ENCODE data around the gene PIEZO2. TPM values are rescaled to one million over a fixed set of nuclear protein-coding genes. Genes with fewer than 3 reads are reported as not detected.

PIEZO2 gene
- total and polyA plus RNA-seq, 2 donors (not counting 1 experiment from before 2014, with no cell fraction given): not detected

GRCh38 chr18:10860382-10860781 lies 289.0 kb downstream of the PIEZO2 start:
- intact Hi-C loops (cut with micrococcal nuclease): no loop called here
- H3K27ac Mint-ChIP-seq: no peak overlapping the region

GRCh38 chr18:10858477-10858876 lies 290.9 kb downstream of the PIEZO2 start:
- H3K4me2 ChIP-seq (replicated peaks; ENCODE audit: low read depth, low read length, poor library complexity, severe bottlenecking): no peak overlapping the region
- ChIA-PET CTCF (no interaction called here), POLR2A (no interaction called here)
- intact Hi-C loops (cut with micrococcal nuclease): no loop called here
- no peak for TF ChIP-seq CTCF (IDR thresholded peaks at IDR 0.05)
- no peak for TF ChIP-seq EZH2 (IDR thresholded peaks at IDR 0.05; ENCODE audit: borderline replicate concordance, insufficient read depth, low read depth, low read length, poor library complexity, severe bottlenecking)
- no peak overlapping the region for H3K4me3 Mint-ChIP-seq
- H3K4me3 ChIP-seq (ENCODE audit: control extremely low read depth in 1 of 5, extremely low read depth in 1 of 5, insufficient read depth in 1 of 5, low read depth in 2 of 5, low read length in 4 of 5): no peak overlapping the region
- H3K9ac ChIP-seq (ENCODE audit: low read length): no peak overlapping the region
- H4K20me1 ChIP-seq (ENCODE audit: control insufficient read depth, insufficient read depth, low read length, poor library complexity, severe bottlenecking): no peaks in the 10 kb centered on the region
- DNase-seq (no peak), ATAC-seq (ENCODE audit: low read depth) (no peak)
- no peak overlapping the region for H2AFZ ChIP-seq (ENCODE audit: insufficient read depth, low read depth, low read length, poor library complexity, severe bottlenecking)
- H3K36me3 ChIP-seq (replicated peaks in 1 of 2; ENCODE audit: control extremely low read depth in 1 of 2, control insufficient read depth in 1 of 2, extremely low read depth in 1 of 2, insufficient read depth in 2 of 2, low read length in 1 of 2): no peaks in the 10 kb centered on the region
- no peak overlapping the region for H3K27ac Mint-ChIP-seq
- 97% methylated on average over 4 of the region's 4 CpGs for WGBS (ENCODE audit: insufficient coverage)
- H3K27ac ChIP-seq (ENCODE audit: low read length in 2 of 2): no peak overlapping the region
- no peaks in the 10 kb centered on the region for H3K4me1 Mint-ChIP-seq
- no peaks in the 10 kb centered on the region for H3K79me2 ChIP-seq (ENCODE audit: control insufficient read depth, insufficient read depth, low read length)
- H3K4me1 ChIP-seq (ENCODE audit: control insufficient read depth in 2 of 2, insufficient read depth in 2 of 2, low read length in 2 of 2): no peaks in the 10 kb centered on the region
- H3K9me3 Mint-ChIP-seq (ENCODE audit: insufficient read depth): no peaks in the 10 kb centered on the region
- peaks cover 0 to 3% (median 0%) of the 10 kb centered on the region in 4 experiments for H3K27me3 ChIP-seq (replicated peaks in 1 of 4; ENCODE audit: control extremely low read depth in 1 of 4, control insufficient read depth in 3 of 4, insufficient read depth in 4 of 4, low read length in 3 of 4)
- no peaks in the 10 kb centered on the region for H3K9me3 ChIP-seq (ENCODE audit: control extremely low read depth in 1 of 3, control insufficient read depth in 2 of 3, insufficient read depth in 1 of 3, low read length in 2 of 3)
- H3K27me3 Mint-ChIP-seq: peaks cover 18% of the 10 kb centered on the region

More at GRCh38 chr18:10860382-10860781, 289.0 kb downstream of the PIEZO2 start:
- no peak for ATAC-seq (ENCODE audit: low read depth)
- Histone ChIP-seq H3K4me2 (replicated peaks; ENCODE audit: low read depth, low read length, poor library complexity, severe bottlenecking) (no peak overlapping the region), H3K9me3 (ENCODE audit: control extremely low read depth in 1 of 3, control insufficient read depth in 2 of 3, insufficient read depth in 1 of 3, low read length in 2 of 3) (peaks cover 0 to 4% (median 2%) of the 10 kb centered on the region in 3 donors), H3K4me3 (ENCODE audit: control extremely low read depth in 1 of 5, extremely low read depth in 1 of 5, insufficient read depth in 1 of 5, low read depth in 2 of 5, low read length in 4 of 5) (no peak overlapping the region), H3K9ac (ENCODE audit: low read length) (no peak overlapping the region), H3K27ac (ENCODE audit: low read length in 2 of 2) (no peak overlapping the region), H3K79me2 (ENCODE audit: control insufficient read depth, insufficient read depth, low read length) (no peaks in the 10 kb centered on the region), H3K4me1 (ENCODE audit: control insufficient read depth in 2 of 2, insufficient read depth in 2 of 2, low read length in 2 of 2) (no peaks in the 10 kb centered on the region), H3K36me3 (replicated peaks in 1 of 2; ENCODE audit: control extremely low read depth in 1 of 2, control insufficient read depth in 1 of 2, extremely low read depth in 1 of 2, insufficient read depth in 2 of 2, low read length in 1 of 2) (no peaks in the 10 kb centered on the region), H4K20me1 (ENCODE audit: control insufficient read depth, insufficient read depth, low read length, poor library complexity, severe bottlenecking) (no peaks in the 10 kb centered on the region), H3K27me3 (replicated peaks in 1 of 4; ENCODE audit: control extremely low read depth in 1 of 4, control insufficient read depth in 3 of 4, insufficient read depth in 4 of 4, low read length in 3 of 4) (peaks cover 0 to 3% (median 0%) of the 10 kb centered on the region in 4 experiments), H2AFZ (ENCODE audit: insufficient read depth, low read depth, low read length, poor library complexity, severe bottlenecking) (no peak overlapping the region)
- DNase-seq: no peak
- Mint-ChIP-seq H3K9me3 (ENCODE audit: insufficient read depth) (peaks cover 4% of the 10 kb centered on the region), H3K27me3 (peaks cover 7% of the 10 kb centered on the region), H3K4me3 (no peak overlapping the region), H3K4me1 (no peaks in the 10 kb centered on the region)
- 91% methylated on average over 3 of the region's 4 CpGs for WGBS (ENCODE audit: insufficient coverage)
- CTCF ChIA-PET: no interaction called here
- POLR2A ChIA-PET: no interaction called here
- TF ChIP-seq CTCF (IDR thresholded peaks at IDR 0.05) (no peak), EZH2 (IDR thresholded peaks at IDR 0.05; ENCODE audit: borderline replicate concordance, insufficient read depth, low read depth, low read length, poor library complexity, severe bottlenecking) (no peak)

Measured in B cell (primary cell).